Dedifferentiated amniotic fluid mesenchymal stem cell (primary cell): ENCODE measurements around the gene FIBP.

Experiments used
- DNase-seq: peaks from one replicate; pipeline ENCODE4 v3.0.0-alpha.2; 2016; ENCODE audit errors: extremely low spot score

Gene FIBP

DNA sequence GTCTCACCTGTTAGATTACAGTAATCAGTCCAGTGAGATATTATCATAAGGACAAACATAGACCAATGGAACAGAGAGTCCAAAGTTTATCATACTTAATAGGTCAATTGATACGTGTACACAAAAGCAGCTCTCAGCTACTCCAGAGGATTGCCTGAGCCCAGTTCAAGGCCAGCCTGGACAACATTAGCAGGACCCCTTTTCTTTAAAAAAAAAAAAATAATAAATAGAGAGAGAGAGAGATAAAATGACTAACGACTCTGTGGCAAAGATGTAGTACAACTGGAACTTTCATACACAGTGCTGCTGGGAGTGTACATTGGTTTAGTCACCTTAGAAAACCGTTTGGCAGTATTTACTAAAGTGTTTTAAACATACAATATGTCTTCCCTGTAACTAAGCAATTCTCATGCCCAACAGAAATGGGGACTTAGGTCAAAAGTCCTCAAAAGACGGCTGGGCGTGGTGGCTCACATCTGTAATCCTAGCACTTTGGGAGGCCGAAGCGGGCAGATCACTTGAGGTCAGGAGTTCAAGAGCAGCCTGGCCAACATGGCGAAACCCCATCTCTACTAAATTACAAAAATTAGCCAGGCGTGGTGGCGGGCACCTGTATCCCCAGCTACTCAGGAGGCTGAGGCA, 43.9 kb downstream of the FIBP start:
- DNase-seq: no peak

DNA sequence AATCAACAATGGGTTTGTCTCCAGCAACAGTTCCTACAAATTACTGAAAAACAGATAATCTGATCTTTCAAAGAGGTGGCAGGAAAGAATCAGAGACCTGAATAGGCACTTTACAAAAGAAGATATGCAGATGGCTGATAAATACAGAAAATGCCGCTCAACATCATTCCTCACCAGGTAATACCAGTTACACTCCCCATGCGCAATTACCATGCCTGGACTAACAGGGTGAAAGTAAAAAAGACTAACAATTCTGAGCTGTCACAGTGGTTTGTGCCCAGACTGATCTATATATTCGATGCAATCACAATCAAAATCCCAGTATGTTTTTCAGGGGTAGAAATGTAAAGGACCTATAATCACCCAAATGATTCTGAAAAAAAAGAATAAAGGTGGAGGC, 44.5 kb downstream of the FIBP start:
- no peak for DNase-seq

DNA sequence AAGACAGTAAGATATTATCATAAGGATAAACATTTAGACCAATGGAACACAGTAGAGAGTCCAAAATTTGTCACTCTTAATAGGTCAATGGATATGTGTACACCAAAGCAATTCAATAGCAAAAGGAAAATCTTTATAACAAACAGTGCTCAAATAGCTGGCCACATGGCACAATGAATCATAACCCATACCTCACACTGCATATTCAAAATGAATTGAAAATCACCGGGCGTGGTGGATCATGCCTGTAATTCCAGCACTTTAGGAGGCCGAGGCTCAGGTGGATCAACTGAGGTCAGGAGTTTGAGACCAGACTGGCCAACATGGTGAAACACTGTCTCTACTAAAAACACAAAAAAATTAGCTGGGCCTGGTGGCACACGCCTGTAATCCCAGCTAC, 46.1 kb downstream of the FIBP start:
- no peak for DNase-seq

GRCh38 chr11:65834202-65834601, 54.1 kb downstream of the FIBP start:
- DNase-seq: no peak
